HUDEP-2 (cell line): ENCODE results near the gene TRIM64.
"Not testable (repeated sequence)": the region's sequence is repeated elsewhere in the genome, so short reads cannot be mapped to it uniquely, and the experiment has no call there.

Experiments
- DNase-seq, 76 experiments: peaks; one replicate each; lab custom pipeline; 2025; ENCODE audit not compliant: unreplicated experiment in 76 of 76; lab: John Stamatoyannopoulos, UW

The TRIM64 gene

GRCh38 chr11:89965737-89966136 lies at the start of gene TRIM64:
Gene TRIM64, plus strand, starts transcription at chr11:89966037. Its CDS starts 2,467 bp downstream, at chr11:89968504.
- DNase-seq: not testable (repeated sequence)

- no peak for DNase-seq
Measured at GRCh38 chr11:89922195-89922660, 43.6 kb upstream of the TRIM64 start, which contains the start of gene TRIM49D1. Gene TRIM49D1, minus strand, starts transcription at chr11:89922245. Its CDS starts 4,535 bp downstream, at chr11:89917710.

- not testable (repeated sequence) for DNase-seq
Measured at GRCh38 chr11:89923764-89924163, 42.1 kb upstream of the TRIM64 start, which contains the start of gene TRIM49D2. Gene TRIM49D2, plus strand, starts transcription at chr11:89924064. Its CDS starts 2,698 bp downstream, at chr11:89926762.

- not testable (repeated sequence) for DNase-seq
Measured at GRCh38 chr11:89960833-89961232, 5.0 kb upstream of the TRIM64 start.
